ENCODE results near the gene TMEM35A. TPM values are rescaled to one million over a fixed set of nuclear protein-coding genes. Genes with fewer than 3 reads are reported as not detected.

TMEM35A gene, protein sequence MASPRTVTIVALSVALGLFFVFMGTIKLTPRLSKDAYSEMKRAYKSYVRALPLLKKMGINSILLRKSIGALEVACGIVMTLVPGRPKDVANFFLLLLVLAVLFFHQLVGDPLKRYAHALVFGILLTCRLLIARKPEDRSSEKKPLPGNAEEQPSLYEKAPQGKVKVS
- 3.8 and 5.9 TPM in 2 replicates for total RNA-seq

DNA sequence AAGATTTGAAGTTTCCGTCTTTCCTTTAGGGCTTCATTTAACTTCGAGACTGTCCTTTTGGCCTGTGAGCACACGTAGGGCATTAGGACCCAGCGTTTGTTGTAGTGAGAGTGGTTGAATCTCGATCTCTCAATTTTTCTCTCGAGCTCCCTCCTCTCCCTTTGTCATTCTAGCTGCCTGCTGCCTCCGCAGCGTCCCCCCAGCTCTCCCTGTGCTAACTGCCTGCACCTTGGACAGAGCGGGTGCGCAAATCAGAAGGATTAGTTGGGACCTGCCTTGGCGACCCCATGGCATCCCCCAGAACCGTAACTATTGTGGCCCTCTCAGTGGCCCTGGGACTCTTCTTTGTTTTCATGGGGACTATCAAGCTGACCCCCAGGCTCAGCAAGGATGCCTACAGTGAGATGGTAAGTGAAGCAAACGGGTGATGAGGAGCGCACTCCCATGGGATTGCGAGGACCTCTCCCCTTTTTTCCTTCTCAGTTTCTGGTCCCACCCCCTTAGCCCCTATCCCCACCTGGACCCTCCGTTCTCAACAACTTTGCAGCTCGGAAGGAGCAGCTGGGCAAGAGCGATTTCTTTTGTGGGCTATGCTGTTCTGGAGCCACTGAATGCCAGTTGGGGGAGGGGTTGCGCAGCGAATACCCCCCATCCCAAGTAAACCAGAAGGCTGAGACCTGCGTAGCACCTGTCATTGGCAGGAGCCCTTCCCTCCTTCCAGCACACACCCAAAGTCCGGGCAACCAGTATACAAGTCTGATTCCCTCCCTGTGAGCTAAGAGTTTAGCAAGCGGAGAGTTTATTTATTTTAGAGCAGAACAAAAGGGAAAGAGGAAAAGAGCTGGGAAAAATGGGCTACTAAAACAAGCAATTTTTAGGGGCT is at the start of gene TMEM35A:
TSS of gene TMEM35A (plus strand) at position 164 of the 883 bp plus-strand sequence. CDS start at position 288, 124 bp downstream.

DNA sequence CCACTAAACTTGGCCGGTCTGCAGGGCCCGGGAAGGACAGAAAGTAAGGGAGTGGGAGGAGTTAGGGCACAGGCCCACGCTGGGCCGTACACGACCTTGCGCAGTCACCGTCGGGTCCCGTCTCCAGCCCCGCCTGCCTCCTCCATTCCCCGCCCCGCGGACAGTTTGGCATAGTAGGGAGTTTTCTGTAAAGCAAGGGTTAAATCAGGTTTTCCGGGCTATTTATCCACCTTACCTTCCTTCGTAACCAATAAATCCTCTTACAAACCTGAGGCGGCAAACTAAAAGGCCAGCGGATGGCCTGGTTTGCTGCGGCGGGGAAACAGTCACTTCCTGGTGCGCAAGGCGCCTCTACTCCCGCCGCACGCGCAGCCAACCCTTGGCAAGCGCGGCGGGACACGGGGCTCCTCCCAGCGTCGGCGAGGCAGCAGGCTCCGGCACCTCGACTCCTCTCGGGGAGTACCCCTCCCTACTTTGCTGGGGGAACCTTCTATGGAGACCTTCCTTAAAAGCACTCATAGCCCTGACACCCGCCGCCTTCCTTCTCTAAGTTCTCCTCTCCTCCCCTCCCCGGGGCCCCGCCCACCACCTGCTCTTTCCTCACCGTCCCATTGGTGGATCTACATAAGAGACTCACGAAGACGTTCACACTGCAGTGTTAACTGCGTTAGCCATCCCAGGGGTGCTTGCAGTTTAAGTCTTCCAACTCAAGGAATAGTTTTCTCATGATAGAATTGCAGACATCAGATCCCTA is 27.0 kb upstream of the TMEM35A start, which contains the start of gene TRMT2B:
TSS of gene TRMT2B (minus strand) at position 563 of the 754 bp plus-strand sequence. CDS start 9,822 bp downstream, outside the sequence.

DNA sequence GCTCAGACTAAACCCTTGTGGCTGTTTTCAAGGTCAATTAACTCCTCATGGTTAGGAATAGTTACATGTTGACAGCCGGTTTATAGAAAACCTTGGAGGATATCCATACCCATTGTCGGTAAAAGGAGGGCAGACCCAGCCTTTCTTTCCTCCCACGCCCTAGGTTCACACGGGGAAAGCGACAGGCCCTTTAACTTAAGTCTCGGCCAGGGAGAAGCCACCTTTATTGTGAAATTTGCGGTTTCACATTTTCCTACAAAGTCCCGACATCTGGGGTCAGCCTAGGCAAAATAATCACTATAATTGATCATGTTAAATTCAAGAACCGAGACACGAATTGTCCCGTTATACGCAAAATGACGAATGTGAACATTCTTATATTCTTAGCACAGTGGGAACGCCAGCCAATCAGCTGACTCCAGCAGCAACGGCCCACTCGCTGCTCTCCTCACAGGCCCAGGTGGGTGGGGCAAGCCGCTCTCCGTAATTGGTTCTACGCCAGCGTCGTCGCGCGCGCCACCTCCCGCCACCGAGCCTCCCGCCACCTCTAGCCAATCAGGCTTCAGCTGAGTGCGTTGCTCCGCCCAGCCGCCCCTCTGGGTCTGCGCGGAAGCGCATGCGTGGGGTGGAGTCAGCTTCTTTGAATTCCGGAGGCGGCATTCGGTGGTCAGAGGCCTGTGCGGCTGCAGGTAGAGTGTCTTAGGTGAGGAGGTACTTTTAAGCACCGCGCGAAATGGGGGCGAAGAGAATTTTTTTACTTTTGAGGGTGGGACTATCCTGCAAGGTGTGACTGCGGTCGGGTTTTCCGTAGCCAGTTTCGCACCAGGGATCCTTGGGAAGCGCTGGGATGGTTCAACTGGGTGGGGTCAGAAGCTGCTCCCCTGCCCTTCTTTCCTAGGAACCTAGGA is 19.1 kb downstream of the TMEM35A start, which contains the start of gene CENPI:
TSS of gene CENPI (plus strand) at position 659 of the 908 bp plus-strand sequence. CDS start 2,867 bp downstream, outside the sequence.

Other genes with a start within 250 kb of the TMEM35A start
- gene NOX1, start 204.5 kb upstream of the TMEM35A start, total RNA-seq: not detected in 2 replicates
- gene XKRX, start 150.0 kb upstream of the TMEM35A start, total RNA-seq: under 0.01 TPM in 2 replicates
- not detected in 2 replicates for gene ARL13A, start 109.2 kb upstream of the TMEM35A start, total RNA-seq
- gene TRMT2B, start 26.8 kb upstream of the TMEM35A start, total RNA-seq: 14.9 and 16.3 TPM in 2 replicates
- 18.1 and 46.5 TPM in 2 replicates for gene CENPI, start 19.3 kb downstream of the TMEM35A start, total RNA-seq
- 1.7 and 2.8 TPM in 2 replicates for gene DRP2, start 140.9 kb downstream of the TMEM35A start, total RNA-seq
- 0.89 and 1.9 TPM in 2 replicates for gene TAF7L, start 212.5 kb downstream of the TMEM35A start, total RNA-seq

Measured in uterine smooth muscle cell (primary cell).